Measurements from ENCODE around the gene F2RL3.

Gene F2RL3

DNA sequence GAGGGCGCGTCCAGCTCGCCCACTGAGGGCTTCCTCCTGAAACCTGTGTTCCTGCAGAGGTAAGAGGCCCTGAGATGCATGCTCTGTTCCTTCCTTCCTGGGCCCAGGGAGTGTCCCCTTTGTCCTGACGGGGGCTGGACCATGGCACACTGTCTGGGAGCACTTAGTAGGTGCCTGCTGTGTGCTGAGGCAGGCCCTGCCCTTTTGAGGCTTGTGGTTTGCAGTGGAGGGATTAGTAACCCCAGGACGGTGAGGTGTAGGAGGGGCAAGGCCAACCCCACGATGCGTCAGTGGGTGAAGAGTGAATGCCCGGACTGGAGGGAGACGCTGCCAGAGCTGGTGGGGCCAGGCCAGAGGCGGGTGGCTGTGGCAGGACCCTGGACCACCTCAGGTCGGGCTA lies 11.2 kb upstream of the F2RL3 start:
- Histone ChIP-seq H3K27ac (no peak overlapping the region), H3K4me3 (IDR thresholded peaks at IDR 0.05; ENCODE audit: insufficient read depth, low read depth, low read length) (no peak overlapping the region), H3K27me3 (ENCODE audit: insufficient read depth, low read depth) (no peaks in the 10 kb centered on the region), H3K4me2 (no peak overlapping the region), H2AFZ (ENCODE audit: low read depth) (no peak overlapping the region), H3K36me3 (ENCODE audit: insufficient read depth) (peaks cover 5% of the 10 kb centered on the region; the same call in 1 of the 2 replicates), H3K9ac (no peak overlapping the region), H3K79me2 (ENCODE audit: insufficient read depth, low read depth) (no peaks in the 10 kb centered on the region; the same call in 1 of the 2 replicates), H3K4me1 (ENCODE audit: low read depth, poor library complexity, severe bottlenecking) (peaks cover 26% of the 10 kb centered on the region), H4K20me1 (ENCODE audit: insufficient read depth) (no peaks in the 10 kb centered on the region)
- TF ChIP-seq, protein P1, sequence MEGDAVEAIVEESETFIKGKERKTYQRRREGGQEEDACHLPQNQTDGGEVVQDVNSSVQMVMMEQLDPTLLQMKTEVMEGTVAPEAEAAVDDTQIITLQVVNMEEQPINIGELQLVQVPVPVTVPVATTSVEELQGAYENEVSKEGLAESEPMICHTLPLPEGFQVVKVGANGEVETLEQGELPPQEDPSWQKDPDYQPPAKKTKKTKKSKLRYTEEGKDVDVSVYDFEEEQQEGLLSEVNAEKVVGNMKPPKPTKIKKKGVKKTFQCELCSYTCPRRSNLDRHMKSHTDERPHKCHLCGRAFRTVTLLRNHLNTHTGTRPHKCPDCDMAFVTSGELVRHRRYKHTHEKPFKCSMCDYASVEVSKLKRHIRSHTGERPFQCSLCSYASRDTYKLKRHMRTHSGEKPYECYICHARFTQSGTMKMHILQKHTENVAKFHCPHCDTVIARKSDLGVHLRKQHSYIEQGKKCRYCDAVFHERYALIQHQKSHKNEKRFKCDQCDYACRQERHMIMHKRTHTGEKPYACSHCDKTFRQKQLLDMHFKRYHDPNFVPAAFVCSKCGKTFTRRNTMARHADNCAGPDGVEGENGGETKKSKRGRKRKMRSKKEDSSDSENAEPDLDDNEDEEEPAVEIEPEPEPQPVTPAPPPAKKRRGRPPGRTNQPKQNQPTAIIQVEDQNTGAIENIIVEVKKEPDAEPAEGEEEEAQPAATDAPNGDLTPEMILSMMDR (conservative IDR thresholded peaks at IDR 0.05; ENCODE audit: low read depth, low read length), result no peak

DNA sequence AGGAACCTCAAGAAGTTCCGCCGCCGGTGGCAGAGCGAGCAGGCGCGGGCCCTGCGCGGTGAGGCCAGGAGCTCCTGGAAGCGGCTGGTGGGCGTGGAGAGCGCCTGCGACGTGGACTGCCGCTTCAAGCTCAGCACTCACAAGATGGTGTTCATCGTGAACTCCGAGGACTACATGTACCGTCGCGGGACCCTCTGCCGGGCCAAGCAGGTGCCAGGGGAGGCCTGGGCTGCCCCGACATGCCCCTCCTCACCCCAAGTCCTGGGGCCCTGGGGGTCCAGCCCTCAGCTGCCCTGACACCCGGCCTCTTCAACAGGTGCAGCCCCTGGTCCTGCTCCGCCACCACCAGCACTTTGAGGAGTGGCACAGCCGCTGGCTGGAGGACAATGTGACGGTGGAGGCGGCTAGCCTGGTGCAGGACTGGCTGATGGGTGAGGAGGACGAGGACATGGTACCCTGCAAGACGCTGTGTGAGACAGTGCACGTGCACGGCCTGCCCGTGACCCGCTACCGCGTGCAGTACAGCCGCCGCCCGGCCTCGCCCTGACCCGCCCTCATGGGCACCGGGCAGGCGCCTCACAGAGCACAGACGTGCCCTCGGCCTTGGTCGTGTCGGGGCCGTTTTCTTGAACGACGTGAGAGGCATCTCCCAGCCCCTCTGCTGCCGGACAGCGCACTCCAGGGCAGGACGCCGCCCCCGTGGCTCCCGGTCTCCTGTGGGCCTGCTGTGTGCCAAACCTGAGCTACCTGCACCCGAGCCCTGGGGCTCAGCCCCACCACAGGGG lies 10.4 kb upstream of the F2RL3 start:
- H3K36me3 ChIP-seq (ENCODE audit: insufficient read depth), result peaks cover 5% of the 10 kb centered on the region; the same call in 1 of the 2 replicates
- peaks cover 29% of the 10 kb centered on the region for H3K4me1 ChIP-seq (ENCODE audit: low read depth, poor library complexity, severe bottlenecking)
- H3K4me2 ChIP-seq, result no peak overlapping the region
- no peak overlapping the region for H3K4me3 ChIP-seq (IDR thresholded peaks at IDR 0.05; ENCODE audit: insufficient read depth, low read depth, low read length)
- no peak overlapping the region for H3K9ac ChIP-seq
- H2AFZ ChIP-seq (ENCODE audit: low read depth), result no peak overlapping the region
- H4K20me1 ChIP-seq (ENCODE audit: insufficient read depth), result no peaks in the 10 kb centered on the region
- H3K79me2 ChIP-seq (ENCODE audit: insufficient read depth, low read depth), result no peaks in the 10 kb centered on the region; the same call in 1 of the 2 replicates
- TF ChIP-seq, protein P1 (conservative IDR thresholded peaks at IDR 0.05; ENCODE audit: low read depth, low read length), result no peak
- no peaks in the 10 kb centered on the region for H3K27me3 ChIP-seq (ENCODE audit: insufficient read depth, low read depth)
- H3K27ac ChIP-seq, result no peak overlapping the region

DNA sequence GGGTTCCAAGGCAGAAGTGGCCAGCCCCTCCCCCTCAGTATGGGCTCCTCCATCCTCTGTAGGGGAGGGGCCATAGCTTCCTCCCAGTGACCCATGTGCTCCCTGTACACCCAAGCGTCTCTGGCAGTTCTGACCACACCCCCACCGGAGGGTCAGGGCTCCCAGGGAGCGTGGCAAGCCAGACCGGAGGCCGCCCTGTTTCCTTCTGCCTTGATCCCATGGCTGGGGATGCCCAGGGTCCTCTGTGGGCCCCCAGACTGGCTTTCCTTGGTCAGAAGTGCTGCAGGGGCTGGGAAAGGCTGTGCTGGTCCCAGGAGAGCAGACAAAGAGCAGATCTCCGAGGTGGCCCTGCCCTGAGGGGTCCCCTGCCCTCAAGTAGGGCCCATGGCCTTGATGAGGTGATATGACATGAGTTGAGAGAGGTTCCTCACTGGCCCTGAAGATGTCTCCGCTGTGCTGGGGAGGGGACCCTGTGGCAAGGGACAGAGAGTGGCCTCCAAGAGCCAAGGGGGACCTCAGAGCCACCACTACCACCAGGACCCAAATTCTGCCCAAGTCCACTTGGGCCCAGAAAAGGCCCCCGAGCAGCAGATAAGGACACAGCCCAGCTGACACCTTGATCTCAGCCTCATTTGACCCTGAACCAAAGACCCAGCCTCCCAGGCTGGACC lies 7.8 kb upstream of the F2RL3 start:
- no peaks in the 10 kb centered on the region for H4K20me1 ChIP-seq (ENCODE audit: insufficient read depth)
- no peak overlapping the region for H2AFZ ChIP-seq (ENCODE audit: low read depth)
- TF ChIP-seq, protein P1 (conservative IDR thresholded peaks at IDR 0.05; ENCODE audit: low read depth, low read length), result no peak
- no peak overlapping the region for H3K27ac ChIP-seq
- no peak overlapping the region for H3K9ac ChIP-seq
- peaks cover 35% of the 10 kb centered on the region for H3K4me1 ChIP-seq (ENCODE audit: low read depth, poor library complexity, severe bottlenecking)
- no peak overlapping the region for H3K4me2 ChIP-seq
- H3K36me3 ChIP-seq (ENCODE audit: insufficient read depth), result peaks cover 5% of the 10 kb centered on the region; the same call in 1 of the 2 replicates
- no peaks in the 10 kb centered on the region for H3K27me3 ChIP-seq (ENCODE audit: insufficient read depth, low read depth)
- H3K4me3 ChIP-seq (IDR thresholded peaks at IDR 0.05; ENCODE audit: insufficient read depth, low read depth, low read length), result no peak overlapping the region
- H3K79me2 ChIP-seq (ENCODE audit: insufficient read depth, low read depth), result no peaks in the 10 kb centered on the region

DNA sequence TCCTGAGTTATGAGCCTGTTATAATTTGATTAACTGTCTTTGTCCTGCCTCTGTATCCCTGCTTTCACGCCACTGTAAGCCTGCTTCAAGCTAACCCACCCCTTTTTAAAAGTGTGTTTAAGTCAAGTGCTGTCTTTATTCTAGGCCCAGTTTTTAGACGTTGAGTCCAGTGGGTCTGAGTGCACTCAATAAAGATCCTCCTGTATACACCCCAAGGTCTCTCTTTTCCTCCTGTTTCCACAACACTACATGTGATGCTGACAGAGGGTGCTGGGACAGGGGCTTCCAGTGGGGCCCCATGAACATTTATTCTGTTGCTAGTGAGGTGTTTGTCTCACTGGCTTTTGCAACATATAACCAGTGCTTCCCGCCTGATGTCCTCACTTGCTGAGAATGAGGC lies 6.7 kb upstream of the F2RL3 start:
- Histone ChIP-seq H3K9ac (no peak overlapping the region), H3K27me3 (ENCODE audit: insufficient read depth, low read depth) (no peaks in the 10 kb centered on the region), H3K4me3 (IDR thresholded peaks at IDR 0.05; ENCODE audit: insufficient read depth, low read depth, low read length) (no peak overlapping the region), H4K20me1 (ENCODE audit: insufficient read depth) (no peaks in the 10 kb centered on the region), H3K79me2 (ENCODE audit: insufficient read depth, low read depth) (no peaks in the 10 kb centered on the region), H3K36me3 (ENCODE audit: insufficient read depth) (peaks cover 5% of the 10 kb centered on the region; the same call in 1 of the 2 replicates), H3K4me1 (ENCODE audit: low read depth, poor library complexity, severe bottlenecking) (peaks cover 29% of the 10 kb centered on the region), H3K27ac (no peak overlapping the region), H3K4me2 (no peak overlapping the region), H2AFZ (ENCODE audit: low read depth) (no peak overlapping the region)
- TF ChIP-seq, protein P1 (conservative IDR thresholded peaks at IDR 0.05; ENCODE audit: low read depth, low read length), result no peak
